AG04449 (cell line): ENCODE results near the gene SLC16A5.

Source experiments
- CTCF ChIA-PET: fragments of 350-600 bp; formaldehyde crosslinking; extraction: SDS; loops from one replicate; lab custom pipeline; 2021; ENCODE audit warnings: antibody characterized with exemption; lab: Yijun Ruan, JAX
- POLR2A ChIA-PET: fragments of 400-600, 350-600 bp; formaldehyde crosslinking; extraction: SDS; loops from one replicate; lab custom pipeline; 2020; ENCODE audit warnings: antibody characterized with exemption, inconsistent platforms; lab: Yijun Ruan, JAX
- DNase-seq: peaks from one replicate; pipeline ENCODE4 v3.0.0-alpha.2; 2010; ENCODE audit warnings: low read depth, low spot score
- H3K4me3 ChIP-seq: 2 replicates; pipeline ENCODE4 v1.5.1; 2011; ENCODE audit warnings: low read depth, mild to moderate bottlenecking, control low read depth, low read length
- TF ChIP-seq, protein P1 (sequence below): IDR thresholded peaks from one replicate; pipeline ENCODE4 v1.5.1; 2011; ENCODE audit warnings: mild to moderate bottlenecking, moderate library complexity, low read length, control low read depth, inconsistent platforms; ENCODE audit not compliant: insufficient read depth; ENCODE audit errors: missing control alignments

Gene SLC16A5

GRCh38 chr17:75063201-75063600, 24.6 kb upstream of the SLC16A5 start:
- H3K4me3 ChIP-seq = no peak overlapping the region
- POLR2A ChIA-PET = interaction anchor here (0.5 kb wide), 1 partner anchor 11 kb away, joined by 3 read pairs; no protein-coding TSS in a partner anchor
- no peak for DNase-seq
- CTCF ChIA-PET = interaction anchor here (0.8 to 12.2 kb wide), 9 partner anchors 11 to 349 kb away, joined by 3 to 146 read pairs (median 50); partner anchors contain the start of genes ARMC7, MIF4GD, NT5C and NUP85
- TF ChIP-seq, protein P1, sequence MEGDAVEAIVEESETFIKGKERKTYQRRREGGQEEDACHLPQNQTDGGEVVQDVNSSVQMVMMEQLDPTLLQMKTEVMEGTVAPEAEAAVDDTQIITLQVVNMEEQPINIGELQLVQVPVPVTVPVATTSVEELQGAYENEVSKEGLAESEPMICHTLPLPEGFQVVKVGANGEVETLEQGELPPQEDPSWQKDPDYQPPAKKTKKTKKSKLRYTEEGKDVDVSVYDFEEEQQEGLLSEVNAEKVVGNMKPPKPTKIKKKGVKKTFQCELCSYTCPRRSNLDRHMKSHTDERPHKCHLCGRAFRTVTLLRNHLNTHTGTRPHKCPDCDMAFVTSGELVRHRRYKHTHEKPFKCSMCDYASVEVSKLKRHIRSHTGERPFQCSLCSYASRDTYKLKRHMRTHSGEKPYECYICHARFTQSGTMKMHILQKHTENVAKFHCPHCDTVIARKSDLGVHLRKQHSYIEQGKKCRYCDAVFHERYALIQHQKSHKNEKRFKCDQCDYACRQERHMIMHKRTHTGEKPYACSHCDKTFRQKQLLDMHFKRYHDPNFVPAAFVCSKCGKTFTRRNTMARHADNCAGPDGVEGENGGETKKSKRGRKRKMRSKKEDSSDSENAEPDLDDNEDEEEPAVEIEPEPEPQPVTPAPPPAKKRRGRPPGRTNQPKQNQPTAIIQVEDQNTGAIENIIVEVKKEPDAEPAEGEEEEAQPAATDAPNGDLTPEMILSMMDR = no peak

DNA sequence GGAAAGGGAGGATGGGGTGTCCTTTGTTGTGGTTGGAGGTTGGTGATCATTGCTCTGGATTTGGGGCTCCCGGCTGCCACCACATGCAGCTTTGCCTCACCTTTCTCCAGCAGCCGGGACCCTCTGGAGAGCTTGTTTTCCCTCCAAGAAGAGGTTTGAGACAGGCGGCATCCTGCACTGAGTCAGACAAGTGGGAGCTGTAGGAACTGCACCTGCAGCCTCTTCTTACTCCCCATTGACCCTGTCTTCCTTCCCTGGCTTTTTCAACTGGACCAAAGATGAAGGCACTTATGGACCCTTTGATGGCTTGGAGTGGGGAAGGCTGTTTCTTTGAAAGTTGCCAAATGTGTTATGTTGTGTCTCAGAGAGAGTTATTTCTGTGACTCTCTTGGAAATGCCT, 24.1 kb upstream of the SLC16A5 start:
- POLR2A ChIA-PET = no interaction called here
- no peak overlapping the region for H3K4me3 ChIP-seq
- DNase-seq = no peak
- CTCF ChIA-PET = interaction anchor here (0.8 to 12.2 kb wide), 7 partner anchors 10 to 349 kb away, joined by 3 to 146 read pairs (median 50); partner anchors contain the start of genes ARMC7, NT5C and NUP85
- TF ChIP-seq, protein P1 = no peak

DNA sequence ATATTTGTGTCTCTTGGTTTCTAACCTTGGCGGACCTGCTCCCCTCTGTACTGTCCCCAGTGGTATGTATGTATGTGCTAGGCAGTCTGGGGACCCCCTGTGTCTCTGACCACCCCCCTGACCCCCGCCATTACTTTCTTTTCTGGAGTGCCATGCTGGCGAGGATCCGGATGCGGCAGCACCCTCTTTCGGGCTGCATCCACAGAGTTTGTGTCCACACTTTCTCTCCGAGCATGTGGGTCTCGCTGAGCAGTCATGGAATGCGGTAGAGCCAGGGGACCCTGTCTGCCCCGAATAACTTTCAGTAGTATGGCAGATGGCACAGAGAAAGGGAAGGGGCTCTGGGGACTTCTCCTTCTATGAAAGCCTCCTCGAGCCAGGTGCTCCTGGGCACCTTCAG, 23.7 kb upstream of the SLC16A5 start:
- TF ChIP-seq, protein P1 = no peak
- no peak overlapping the region for H3K4me3 ChIP-seq
- POLR2A ChIA-PET = no interaction called here
- CTCF ChIA-PET = interaction anchor here (0.7 to 12.2 kb wide), 7 partner anchors 8 to 348 kb away, joined by 3 to 146 read pairs (median 5); partner anchors contain the start of genes ARMC7 and NUP85
- no peak for DNase-seq

DNA sequence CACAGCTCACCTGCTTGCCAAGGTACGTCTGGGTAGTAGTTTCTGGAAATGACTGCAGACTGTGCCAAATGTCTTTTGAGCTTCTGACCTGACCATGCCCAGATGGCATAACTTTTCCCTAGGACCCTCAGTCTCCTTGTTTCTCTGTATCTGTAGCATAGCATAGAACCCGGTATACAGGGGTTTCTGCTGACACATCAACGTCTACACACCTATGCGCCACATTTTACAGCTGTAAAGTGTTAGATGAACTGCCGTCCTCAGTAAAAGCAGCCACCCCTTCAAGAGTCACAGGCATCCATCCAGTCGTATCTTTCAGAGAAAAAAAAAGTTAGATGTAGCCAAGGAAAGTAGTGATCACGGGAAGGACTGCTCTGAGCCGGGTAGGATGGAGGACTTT, 23.3 kb upstream of the SLC16A5 start:
- ChIA-PET POLR2A (no interaction called here), CTCF (interaction anchor here (0.7 to 12.2 kb wide), 5 partner anchors 9 to 138 kb away, joined by 4 to 146 read pairs (median 115); partner anchors contain the start of genes ARMC7 and NUP85)
- TF ChIP-seq, protein P1 = no peak
- H3K4me3 ChIP-seq = no peak overlapping the region
- no peak for DNase-seq

DNA sequence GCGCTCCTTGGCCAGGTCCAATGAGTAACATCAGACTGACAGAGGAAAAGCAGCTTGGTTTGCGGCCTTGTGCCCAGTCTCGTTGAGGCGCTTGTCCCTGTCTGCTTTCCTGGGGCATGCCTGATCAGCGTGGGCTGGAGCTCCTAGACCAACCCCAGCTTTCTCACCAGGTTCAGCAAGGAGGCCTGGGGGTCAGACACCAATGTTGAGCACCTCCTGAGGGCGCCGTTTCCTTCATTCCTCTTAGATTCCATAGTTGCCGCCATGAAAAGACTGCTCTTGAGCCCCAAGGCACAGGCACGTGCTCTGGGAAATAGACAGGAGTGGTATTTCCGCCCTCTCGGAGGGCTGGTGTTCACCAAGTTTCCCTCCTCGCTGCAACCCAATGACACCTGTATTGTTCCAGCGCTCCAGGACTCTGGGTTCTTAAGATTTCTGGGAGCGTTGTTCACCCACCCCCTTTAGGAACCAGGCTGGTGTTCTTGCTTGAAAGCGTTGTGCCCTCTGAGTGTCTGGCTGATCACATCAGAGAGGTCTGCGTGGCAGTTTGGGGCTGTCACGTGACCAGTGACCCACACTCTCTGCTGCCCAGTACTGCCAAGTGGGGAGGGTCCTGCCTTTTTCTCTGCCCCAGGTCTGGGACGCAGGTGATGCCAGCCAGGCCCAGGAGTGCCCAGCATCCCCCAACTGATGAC, 22.7 kb upstream of the SLC16A5 start:
- CTCF ChIA-PET = interaction anchor here (0.7 to 12.2 kb wide), 5 partner anchors 9 to 138 kb away, joined by 4 to 146 read pairs (median 115); partner anchors contain the start of genes ARMC7 and NUP85
- no peak overlapping the region for H3K4me3 ChIP-seq
- no peak for DNase-seq
- TF ChIP-seq, protein P1 = no peak
- POLR2A ChIA-PET = no interaction called here

GRCh38 chr17:75065562-75066151, 22.1 kb upstream of the SLC16A5 start:
- no peak overlapping the region for H3K4me3 ChIP-seq
- TF ChIP-seq, protein P1 = no peak
- POLR2A ChIA-PET = no interaction called here
- CTCF ChIA-PET = interaction anchor here (0.7 to 1.3 kb wide), 3 partner anchors 40 to 136 kb away, joined by 3 to 4 read pairs (median 4); no protein-coding TSS in a partner anchor
- no peak for DNase-seq
